Vagina (tissue), 2 donors: ENCODE results near the gene AGR3. TPM values are rescaled to one million over a fixed set of nuclear protein-coding genes. Genes with fewer than 3 reads are reported as not detected.

ENCODE experiments used
- DNase-seq, 2 donors: peaks; one replicate each; pipeline ENCODE4 v3.0.0-alpha.2; 2017; ENCODE audit errors: extremely low spot score in 2 of 2
- H3K27ac ChIP-seq: fragments of 200-600 bp; sonication (generic); one replicate; pipeline ENCODE4 v1.5.1; 2019
- H3K27me3 ChIP-seq: fragments of 200-600 bp; sonication (generic); one replicate; pipeline ENCODE4 v1.5.1; 2019
- H3K36me3 ChIP-seq, 2 donors: fragments of 200-600 bp; sonication (generic); one replicate each; pipeline ENCODE4 v1.5.1; 2017 to 2019
- H3K4me1 ChIP-seq: fragments of 200-600 bp; sonication (generic); one replicate; pipeline ENCODE4 v1.5.1; 2019
- H3K4me3 ChIP-seq, 2 donors: fragments of 200-600 bp; sonication (generic); 1 replicate in 1 of 2; 2 replicates in 1 of 2; pipeline ENCODE4 v1.5.1; 2016 to 2019
- H3K9me3 ChIP-seq: fragments of 200-600 bp; sonication (generic); one replicate; pipeline ENCODE4 v1.5.1; 2019
- POLR2A ChIP-seq, 2 donors: fragments of 450-650 bp; IDR thresholded peaks; one replicate each; pipeline ENCODE4 v1.6.1; 2017; ENCODE audit warnings: antibody characterized with exemption in 2 of 2, mild to moderate bottlenecking in 2 of 2, moderate library complexity in 2 of 2
- POLR2AphosphoS5 ChIP-seq, 2 donors: sonication (generic); formaldehyde crosslinking; IDR thresholded peaks; one replicate each; pipeline ENCODE4 v1.9.0; 2017; ENCODE audit warnings: antibody characterized with exemption in 2 of 2, mild to moderate bottlenecking in 2 of 2, low read depth in 1 of 2; ENCODE audit not compliant: insufficient read depth in 1 of 2
- intact Hi-C: fragments of 100-400 bp; cut with DNase I; formaldehyde crosslinking; loops from one replicate; pipeline ENCODE4 v1.15.1; 2023
- total RNA-seq: library from RNA; depleted of rRNA; stranded (reverse); fragments of >200 nt; gene quantifications from one replicate; pipeline ENCODE4 v1.2.3, GENCODE V29; 2016
- TF ChIP-seq, protein P1 (sequence below), 3 experiments: fragments of 450-650 bp in 2 of 3; fragments of 200-600 bp in 1 of 3; sonication (generic) in 1 of 3; IDR thresholded peaks; one replicate each; pipeline ENCODE4 v1.5.1; 2017 to 2019; ENCODE audit warnings: antibody characterized with exemption in 3 of 3, mild to moderate bottlenecking in 2 of 3, moderate library complexity in 2 of 3

Gene AGR3
- total RNA-seq, result not detected

GRCh38 chr7:16881844-16882243, at the start of gene AGR3:
AGR3 (minus strand) TSS chr7:16881983; CDS start chr7:16878618, 3,365 bp downstream.
- no peak for DNase-seq
- intact Hi-C loops, result no loop called here
- Histone ChIP-seq H3K9me3 (no peaks in the 10 kb centered on the region), H3K4me3 (no peak within 1 kb of the TSS), H3K27me3 (no peaks in the 10 kb centered on the region), H3K4me1 (no peaks in the 10 kb centered on the region), H3K27ac (no peak within 1 kb of the TSS), H3K36me3 (no peaks in the 10 kb centered on the region)
- no peak for TF ChIP-seq POLR2A (IDR thresholded peaks at IDR 0.05)
- TF ChIP-seq, protein P1, sequence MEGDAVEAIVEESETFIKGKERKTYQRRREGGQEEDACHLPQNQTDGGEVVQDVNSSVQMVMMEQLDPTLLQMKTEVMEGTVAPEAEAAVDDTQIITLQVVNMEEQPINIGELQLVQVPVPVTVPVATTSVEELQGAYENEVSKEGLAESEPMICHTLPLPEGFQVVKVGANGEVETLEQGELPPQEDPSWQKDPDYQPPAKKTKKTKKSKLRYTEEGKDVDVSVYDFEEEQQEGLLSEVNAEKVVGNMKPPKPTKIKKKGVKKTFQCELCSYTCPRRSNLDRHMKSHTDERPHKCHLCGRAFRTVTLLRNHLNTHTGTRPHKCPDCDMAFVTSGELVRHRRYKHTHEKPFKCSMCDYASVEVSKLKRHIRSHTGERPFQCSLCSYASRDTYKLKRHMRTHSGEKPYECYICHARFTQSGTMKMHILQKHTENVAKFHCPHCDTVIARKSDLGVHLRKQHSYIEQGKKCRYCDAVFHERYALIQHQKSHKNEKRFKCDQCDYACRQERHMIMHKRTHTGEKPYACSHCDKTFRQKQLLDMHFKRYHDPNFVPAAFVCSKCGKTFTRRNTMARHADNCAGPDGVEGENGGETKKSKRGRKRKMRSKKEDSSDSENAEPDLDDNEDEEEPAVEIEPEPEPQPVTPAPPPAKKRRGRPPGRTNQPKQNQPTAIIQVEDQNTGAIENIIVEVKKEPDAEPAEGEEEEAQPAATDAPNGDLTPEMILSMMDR (IDR thresholded peaks at IDR 0.05), result no peak
- TF ChIP-seq POLR2AphosphoS5 (IDR thresholded peaks at IDR 0.05; ENCODE audit: insufficient read depth in 1 of 2, low read depth in 1 of 2), result no peak

DNA sequence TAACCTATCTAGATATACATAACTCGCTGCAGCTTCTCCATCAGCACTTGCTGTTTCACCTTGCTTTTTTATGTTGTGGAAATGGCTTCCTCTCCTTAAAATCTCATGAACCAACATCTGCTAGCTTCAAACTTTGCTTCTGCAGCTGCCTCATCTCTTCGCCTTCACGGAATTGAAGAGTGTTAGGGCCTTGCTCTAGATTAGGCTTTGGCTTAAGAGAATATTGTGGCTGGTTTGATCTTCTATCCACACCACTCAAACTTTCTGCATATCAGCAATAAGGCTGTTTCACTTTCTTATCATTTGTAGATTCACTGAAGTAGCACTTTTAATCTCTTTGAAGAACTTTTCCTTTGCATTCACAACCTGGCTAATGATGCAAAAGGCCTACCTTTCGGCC, 49.2 kb upstream of the AGR3 start:
- no peaks in the 10 kb centered on the region for H3K36me3 ChIP-seq
- no peak overlapping the region for H3K4me3 ChIP-seq
- H3K4me1 ChIP-seq, result no peaks in the 10 kb centered on the region
- no peak overlapping the region for H3K27ac ChIP-seq
- TF ChIP-seq, protein P1 (IDR thresholded peaks at IDR 0.05), result no peak
- TF ChIP-seq POLR2A (IDR thresholded peaks at IDR 0.05) (no peak), POLR2AphosphoS5 (IDR thresholded peaks at IDR 0.05; ENCODE audit: insufficient read depth in 1 of 2, low read depth in 1 of 2) (no peak)
- H3K27me3 ChIP-seq, result no peaks in the 10 kb centered on the region
- intact Hi-C loops, result no loop called here
- no peak for DNase-seq
- no peaks in the 10 kb centered on the region for H3K9me3 ChIP-seq

- DNase-seq, result no peak
- Histone ChIP-seq H3K4me1 (no peaks in the 10 kb centered on the region), H3K4me3 (no peak overlapping the region), H3K9me3 (no peaks in the 10 kb centered on the region), H3K27ac (no peak overlapping the region), H3K36me3 (no peaks in the 10 kb centered on the region), H3K27me3 (no peaks in the 10 kb centered on the region)
- intact Hi-C loops, result no loop called here
- TF ChIP-seq, protein P1 (IDR thresholded peaks at IDR 0.05), result no peak
- no peak for TF ChIP-seq POLR2A (IDR thresholded peaks at IDR 0.05)
- no peak for TF ChIP-seq POLR2AphosphoS5 (IDR thresholded peaks at IDR 0.05; ENCODE audit: insufficient read depth in 1 of 2, low read depth in 1 of 2)
Observed at GRCh38 chr7:16929146-16929762, 47.5 kb upstream of the AGR3 start.

DNA sequence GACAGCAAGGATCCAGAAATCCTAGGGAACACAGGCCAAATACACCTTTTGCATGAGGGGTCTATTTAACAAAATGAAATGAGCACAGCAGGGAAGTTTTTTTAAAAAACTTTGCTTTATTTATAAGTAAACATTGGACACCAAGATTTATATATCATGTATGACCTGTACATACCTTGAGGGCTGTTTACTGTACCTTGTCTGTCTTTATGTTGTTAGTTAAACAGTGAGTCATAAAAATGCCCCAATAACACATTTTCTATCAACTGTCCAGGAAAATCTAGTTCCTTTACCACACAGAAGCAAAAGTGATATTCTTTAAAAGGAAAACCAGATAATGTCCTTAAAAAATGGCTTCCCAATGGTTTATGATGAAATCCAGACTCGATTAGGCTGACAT, 45.1 kb upstream of the AGR3 start:
- no peak overlapping the region for H3K27ac ChIP-seq

GRCh38 chr7:16926283-16926682, 44.5 kb upstream of the AGR3 start:
- intact Hi-C loops, result no loop called here

More for the DNA sequence above, 45.1 kb upstream of the AGR3 start:
- H3K27me3 ChIP-seq, result no peaks in the 10 kb centered on the region
- TF ChIP-seq POLR2AphosphoS5 (IDR thresholded peaks at IDR 0.05; ENCODE audit: insufficient read depth in 1 of 2, low read depth in 1 of 2) (no peak), POLR2A (IDR thresholded peaks at IDR 0.05) (no peak)
- TF ChIP-seq, protein P1 (IDR thresholded peaks at IDR 0.05), result no peak
- no peaks in the 10 kb centered on the region for H3K36me3 ChIP-seq
- no peaks in the 10 kb centered on the region for H3K9me3 ChIP-seq
- no peaks in the 10 kb centered on the region for H3K4me1 ChIP-seq
- DNase-seq, result no peak
- H3K4me3 ChIP-seq, result no peak overlapping the region
- intact Hi-C loops, result no loop called here

More at GRCh38 chr7:16926283-16926682, 44.5 kb upstream of the AGR3 start:
- Histone ChIP-seq H3K27me3 (no peaks in the 10 kb centered on the region), H3K4me3 (no peak overlapping the region), H3K9me3 (no peaks in the 10 kb centered on the region), H3K4me1 (no peaks in the 10 kb centered on the region), H3K36me3 (no peaks in the 10 kb centered on the region), H3K27ac (no peak overlapping the region)
- no peak for DNase-seq
- TF ChIP-seq, protein P1 (IDR thresholded peaks at IDR 0.05), result peak; percentile 30 to 67 (median 48)
- no peak for TF ChIP-seq POLR2A (IDR thresholded peaks at IDR 0.05)
- TF ChIP-seq POLR2AphosphoS5 (IDR thresholded peaks at IDR 0.05; ENCODE audit: insufficient read depth in 1 of 2, low read depth in 1 of 2), result no peak
